ENCODE data around the gene C5.

- TF ChIP-seq CTCF (conservative IDR thresholded peaks at IDR 0.05; ENCODE audit: low read length) (no peak), EZH2phosphoT487 (IDR thresholded peaks at IDR 0.05; ENCODE audit: borderline replicate concordance, low read depth, low read length) (no peak)
Observed at GRCh38 chr9:121038804-121039203, 11.3 kb downstream of the C5 start.
